Neural cell (in vitro differentiated cells): ENCODE results near the gene SNX21. TPM values are rescaled to one million over a fixed set of nuclear protein-coding genes. Genes with fewer than 3 reads are reported as not detected.
A peak's percentile ranks its signal among the peaks of the same experiment; 100 is the strongest.

Source experiments
- H2AFZ ChIP-seq: fragments of 200-600, 300-800 bp; sonication (generic), shearing (Covaris generic); 2 replicates; pipeline ENCODE4 v1.6.0; 2014; ENCODE audit warnings: low read depth, mild to moderate bottlenecking, antibody characterized with exemption, low read length, moderate library complexity
- H3F3A ChIP-seq: fragments of 200-600 bp; shearing (Covaris generic); 2 replicates; pipeline ENCODE4 v1.6.1; 2016; ENCODE audit warnings: mild to moderate bottlenecking, moderate library complexity, mixed read lengths, antibody characterized with exemption, low read length; ENCODE audit not compliant: insufficient read depth, poor library complexity, severe bottlenecking
- H3K27ac ChIP-seq: fragments of 200-600, 300-800 bp; sonication (generic), shearing (Covaris generic); 2 replicates; pipeline ENCODE4 v1.5.1; 2014; ENCODE audit warnings: mild to moderate bottlenecking, low read length, moderate library complexity
- H3K27me3 ChIP-seq: fragments of 300-800, 200-600 bp; sonication (generic), shearing (Covaris generic); 2 replicates; pipeline ENCODE4 v1.6.0; 2014; ENCODE audit warnings: mild to moderate bottlenecking, low read depth, low read length, moderate library complexity; ENCODE audit not compliant: insufficient read depth
- H3K36me3 ChIP-seq: fragments of 300-800, 200-600 bp; sonication (generic), shearing (Covaris generic); 2 replicates; pipeline ENCODE4 v1.5.1; 2014; ENCODE audit warnings: mild to moderate bottlenecking, antibody characterized with exemption, low read length, moderate library complexity; ENCODE audit not compliant: insufficient read depth
- H3K4me2 ChIP-seq: fragments of 300-800, 200-600 bp; sonication (generic), shearing (Covaris generic); 2 replicates; pipeline ENCODE4 v1.6.0; 2014; ENCODE audit warnings: mild to moderate bottlenecking, low read length
- H3K4me3 ChIP-seq: fragments of 300-800, 200-600 bp; sonication (generic), shearing (Covaris generic); 2 replicates; pipeline ENCODE4 v1.5.1; 2014; ENCODE audit warnings: mild to moderate bottlenecking, low read length, moderate library complexity
- H3K79me2 ChIP-seq: fragments of 200-600 bp; shearing (Covaris generic); replicated peaks from 2 replicates; pipeline ENCODE4 v1.6.0; 2014; ENCODE audit warnings: mild to moderate bottlenecking, low read length, moderate library complexity; ENCODE audit not compliant: insufficient read depth
- H3K9ac ChIP-seq: fragments of 300-800, 200-600 bp; sonication (generic), shearing (Covaris generic); 2 replicates; pipeline ENCODE4 v1.6.1; 2016; ENCODE audit warnings: mild to moderate bottlenecking, low read length, mixed read lengths
- H3K9me2 ChIP-seq: fragments of 200-600 bp; shearing (Covaris generic); 2 replicates; pipeline ENCODE4 v1.6.1; 2016; ENCODE audit warnings: mild to moderate bottlenecking, low read length, mixed read lengths; ENCODE audit not compliant: insufficient read depth
- H3K9me3 ChIP-seq: fragments of 200-600, 300-800 bp; sonication (generic), shearing (Covaris generic); 2 replicates; pipeline ENCODE4 v1.6.1; 2016; ENCODE audit warnings: mild to moderate bottlenecking, mixed run types, low read length, moderate library complexity, mixed read lengths
- H4K20me1 ChIP-seq: fragments of 200-600 bp; shearing (Covaris generic); 2 replicates; pipeline ENCODE4 v1.6.1; 2016; ENCODE audit warnings: mild to moderate bottlenecking, mixed run types; ENCODE audit not compliant: insufficient read depth
- CTCF ChIP-seq: fragments of 450-650 bp; IDR thresholded peaks from 2 replicates; pipeline ENCODE4 v1.5.1; 2014; ENCODE audit warnings: antibody characterized with exemption, mild to moderate bottlenecking, moderate library complexity; ENCODE audit not compliant: poor library complexity, severe bottlenecking
- POLR2AphosphoS5 ChIP-seq: IDR thresholded peaks from 2 replicates; pipeline ENCODE4 v1.6.1; 2012
- polyA plus RNA-seq: library from polyadenylated mRNA; depleted of rRNA; stranded (reverse); fragments of >200 nt; gene quantifications from 2 replicates; pipeline ENCODE4 v1.2.3, GENCODE V29; 2014

SNX21 gene
- polyA plus RNA-seq, 1 donor from 2014 or later: 7.2 TPM

- Histone ChIP-seq H3K27me3 (no peaks in the 10 kb centered on the region), H3K9me2 (no peaks in the 10 kb centered on the region), H4K20me1 (no peaks in the 10 kb centered on the region), H2AFZ (no peak overlapping the region), H3K9ac (peak overlapping the region; percentile 88), H3K4me2 (peak overlapping the region; percentile 70), H3K79me2 (no peaks in the 10 kb centered on the region), H3K9me3 (no peaks in the 10 kb centered on the region), H3F3A (no peaks in the 10 kb centered on the region), H3K4me3 (peak overlapping the region; percentile 98), H3K36me3 (no peaks in the 10 kb centered on the region), H3K27ac (no peak overlapping the region)
- TF ChIP-seq CTCF: peak; percentile 16
- TF ChIP-seq POLR2AphosphoS5: no peak
Observed at GRCh38 chr20:45892049-45892825, 58.6 kb downstream of the SNX21 start.

Other genes with a start within 250 kb of the SNX21 start
- not detected in 2 replicates for gene WFDC10A, start 204.1 kb upstream of the SNX21 start, polyA plus RNA-seq
- not detected in 2 replicates for gene WFDC9, start 202.5 kb upstream of the SNX21 start, polyA plus RNA-seq
- gene WFDC11, start 163.6 kb upstream of the SNX21 start, polyA plus RNA-seq: not detected in 2 replicates
- not detected in 2 replicates for gene WFDC13, start 131.8 kb upstream of the SNX21 start, polyA plus RNA-seq
- gene WFDC10B, start 128.8 kb upstream of the SNX21 start, polyA plus RNA-seq: not detected in 2 replicates
- gene SPINT4, start 111.5 kb upstream of the SNX21 start, polyA plus RNA-seq: not detected in 2 replicates
- not detected in 2 replicates for gene WFDC3, start 41.9 kb upstream of the SNX21 start, polyA plus RNA-seq
- 35.9 and 43.8 TPM in 2 replicates for gene DNTTIP1, start 41.8 kb upstream of the SNX21 start, polyA plus RNA-seq
- 2.5 and 4.9 TPM in 2 replicates for gene UBE2C, start 21.2 kb upstream of the SNX21 start, polyA plus RNA-seq
- gene TNNC2, start 6.5 kb upstream of the SNX21 start, polyA plus RNA-seq: 3.8 TPM in 1 of 2 replicates, not detected in the other
- 60.9 and 68.7 TPM in 2 replicates for gene ACOT8, start 23.6 kb downstream of the SNX21 start, polyA plus RNA-seq
- 12.3 and 14.3 TPM in 2 replicates for gene ZSWIM3, start 23.8 kb downstream of the SNX21 start, polyA plus RNA-seq
- gene ZSWIM1, start 47.4 kb downstream of the SNX21 start, polyA plus RNA-seq: 3.3 and 5.5 TPM in 2 replicates
- gene SPATA25, start 53.8 kb downstream of the SNX21 start, polyA plus RNA-seq: 1.2 and 5.1 TPM in 2 replicates
- 5.0 and 6.3 TPM in 2 replicates for gene NEURL2, start 57.4 kb downstream of the SNX21 start, polyA plus RNA-seq
- 25.7 and 49.7 TPM in 2 replicates for gene CTSA, start 57.5 kb downstream of the SNX21 start, polyA plus RNA-seq
- 5.3 and 7.0 TPM in 2 replicates for gene PLTP, start 78.4 kb downstream of the SNX21 start, polyA plus RNA-seq
- 21.5 and 28.3 TPM in 2 replicates for gene PCIF1, start 100.9 kb downstream of the SNX21 start, polyA plus RNA-seq
- gene ZNF335, start 138.4 kb downstream of the SNX21 start, polyA plus RNA-seq: 12.8 and 18.9 TPM in 2 replicates
- gene MMP9, start 175.1 kb downstream of the SNX21 start, polyA plus RNA-seq: not detected in 2 replicates
- 53.1 and 74.4 TPM in 2 replicates for gene SLC12A5, start 195.4 kb downstream of the SNX21 start, polyA plus RNA-seq